Measurements from ENCODE around the gene GRIK4. TPM values are rescaled to one million over a fixed set of nuclear protein-coding genes. Genes with fewer than 3 reads are reported as not detected.

GRIK4 gene
- total RNA-seq, 2 experiments from 2014 or later = 0.06 TPM; not detected in 1

DNA sequence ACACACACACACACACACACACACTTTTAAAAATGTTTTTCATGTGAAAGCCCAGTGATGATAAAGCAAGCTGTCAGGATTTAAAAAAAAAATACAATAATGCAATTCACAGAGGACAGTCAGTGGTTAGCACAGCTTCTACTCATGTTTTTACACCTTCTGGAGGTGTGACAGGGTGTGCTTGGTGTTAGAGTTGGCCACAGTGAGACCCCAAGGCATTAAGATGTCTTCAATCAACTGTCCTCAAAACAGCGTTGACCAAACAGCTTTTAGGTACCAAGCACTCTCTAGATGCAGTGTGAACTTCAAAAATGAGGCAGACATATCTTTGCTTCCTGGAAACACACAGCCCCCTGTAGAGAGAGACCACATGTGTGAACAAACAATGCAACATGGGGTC lies 346.0 kb downstream of the GRIK4 start:
- Histone ChIP-seq H3K9me3 (ENCODE audit: low read length) (no peaks in the 10 kb centered on the region), H3K9me2 (ENCODE audit: insufficient read depth, low read length) (no peaks in the 10 kb centered on the region), H4K20me1 (ENCODE audit: insufficient read depth, low read length) (no peaks in the 10 kb centered on the region), H3K4me3 (ENCODE audit: low read depth, low read length, poor library complexity, severe bottlenecking) (no peak overlapping the region), H3K79me2 (ENCODE audit: insufficient read depth, low read depth, low read length) (no peaks in the 10 kb centered on the region), H3K4me1 (ENCODE audit: insufficient read depth, low read length, poor library complexity, severe bottlenecking) (no peaks in the 10 kb centered on the region), H3K27ac (ENCODE audit: low read depth, low read length, poor library complexity, severe bottlenecking) (no peak overlapping the region), H3K36me3 (ENCODE audit: insufficient read depth, low read length) (no peaks in the 10 kb centered on the region), H2AFZ (ENCODE audit: low read length) (no peak overlapping the region), H3K4me2 (ENCODE audit: low read length) (no peak overlapping the region)
- intact Hi-C loops (cut with micrococcal nuclease; ENCODE audit: unreplicated experiment) = no loop called here
- TF ChIP-seq, protein P1, sequence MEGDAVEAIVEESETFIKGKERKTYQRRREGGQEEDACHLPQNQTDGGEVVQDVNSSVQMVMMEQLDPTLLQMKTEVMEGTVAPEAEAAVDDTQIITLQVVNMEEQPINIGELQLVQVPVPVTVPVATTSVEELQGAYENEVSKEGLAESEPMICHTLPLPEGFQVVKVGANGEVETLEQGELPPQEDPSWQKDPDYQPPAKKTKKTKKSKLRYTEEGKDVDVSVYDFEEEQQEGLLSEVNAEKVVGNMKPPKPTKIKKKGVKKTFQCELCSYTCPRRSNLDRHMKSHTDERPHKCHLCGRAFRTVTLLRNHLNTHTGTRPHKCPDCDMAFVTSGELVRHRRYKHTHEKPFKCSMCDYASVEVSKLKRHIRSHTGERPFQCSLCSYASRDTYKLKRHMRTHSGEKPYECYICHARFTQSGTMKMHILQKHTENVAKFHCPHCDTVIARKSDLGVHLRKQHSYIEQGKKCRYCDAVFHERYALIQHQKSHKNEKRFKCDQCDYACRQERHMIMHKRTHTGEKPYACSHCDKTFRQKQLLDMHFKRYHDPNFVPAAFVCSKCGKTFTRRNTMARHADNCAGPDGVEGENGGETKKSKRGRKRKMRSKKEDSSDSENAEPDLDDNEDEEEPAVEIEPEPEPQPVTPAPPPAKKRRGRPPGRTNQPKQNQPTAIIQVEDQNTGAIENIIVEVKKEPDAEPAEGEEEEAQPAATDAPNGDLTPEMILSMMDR (conservative IDR thresholded peaks at IDR 0.05; ENCODE audit: low read length) = no peak
- TF ChIP-seq EZH2phosphoT487 (IDR thresholded peaks at IDR 0.05; ENCODE audit: borderline replicate concordance, low read depth, low read length) = no peak
- ChIA-PET CTCF (ENCODE audit: unreplicated experiment) (no interaction called here), POLR2A (interaction anchor here (1.3 kb wide), 1 partner anchor 15 kb away, joined by 5 read pairs; no protein-coding TSS in a partner anchor)
- no peak for DNase-seq (ENCODE audit: low spot score)
- no TSS peak for BruUV-seq (replicated peaks)

DNA sequence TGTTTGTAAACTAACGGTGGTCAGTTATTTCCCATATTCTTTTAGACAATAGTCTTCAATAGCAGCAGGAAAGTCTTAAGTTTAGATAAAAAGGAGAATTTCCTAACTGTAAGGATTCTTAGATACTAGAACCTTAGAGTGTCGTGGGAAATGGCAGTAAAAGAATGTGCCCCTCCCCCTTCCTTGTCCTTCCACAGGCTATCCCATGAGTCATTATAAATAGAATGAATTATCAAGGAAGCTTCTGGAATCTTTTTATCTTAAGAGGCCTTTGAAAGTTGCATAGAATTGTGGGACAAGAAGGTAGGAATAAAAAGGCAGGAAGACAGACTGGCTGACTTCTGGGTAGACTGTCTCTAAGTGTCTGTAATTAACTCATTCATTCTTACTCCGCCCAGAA lies 347.2 kb downstream of the GRIK4 start:
- no peaks in the 10 kb centered on the region for H3K79me2 ChIP-seq (ENCODE audit: insufficient read depth, low read depth, low read length)
- ChIA-PET CTCF (ENCODE audit: unreplicated experiment) (no interaction called here), POLR2A (no interaction called here)
- no peak overlapping the region for H3K27ac ChIP-seq (ENCODE audit: low read depth, low read length, poor library complexity, severe bottlenecking)
- H3K9me3 ChIP-seq (ENCODE audit: low read length) = no peaks in the 10 kb centered on the region
- intact Hi-C loops (cut with micrococcal nuclease; ENCODE audit: unreplicated experiment) = no loop called here
- no peaks in the 10 kb centered on the region for H3K9me2 ChIP-seq (ENCODE audit: insufficient read depth, low read length)
- H3K36me3 ChIP-seq (ENCODE audit: insufficient read depth, low read length) = no peaks in the 10 kb centered on the region
- no TSS peak for BruUV-seq (replicated peaks)
- no peaks in the 10 kb centered on the region for H3K4me1 ChIP-seq (ENCODE audit: insufficient read depth, low read length, poor library complexity, severe bottlenecking)
- no peak overlapping the region for H3K4me2 ChIP-seq (ENCODE audit: low read length)
- no peaks in the 10 kb centered on the region for H4K20me1 ChIP-seq (ENCODE audit: insufficient read depth, low read length)
- no peak for DNase-seq (ENCODE audit: low spot score)
- H2AFZ ChIP-seq (ENCODE audit: low read length) = no peak overlapping the region
- no peak overlapping the region for H3K4me3 ChIP-seq (ENCODE audit: low read depth, low read length, poor library complexity, severe bottlenecking)
- TF ChIP-seq, protein P1 (conservative IDR thresholded peaks at IDR 0.05; ENCODE audit: low read length) = no peak
- TF ChIP-seq EZH2phosphoT487 (IDR thresholded peaks at IDR 0.05; ENCODE audit: borderline replicate concordance, low read depth, low read length) = no peak

DNA sequence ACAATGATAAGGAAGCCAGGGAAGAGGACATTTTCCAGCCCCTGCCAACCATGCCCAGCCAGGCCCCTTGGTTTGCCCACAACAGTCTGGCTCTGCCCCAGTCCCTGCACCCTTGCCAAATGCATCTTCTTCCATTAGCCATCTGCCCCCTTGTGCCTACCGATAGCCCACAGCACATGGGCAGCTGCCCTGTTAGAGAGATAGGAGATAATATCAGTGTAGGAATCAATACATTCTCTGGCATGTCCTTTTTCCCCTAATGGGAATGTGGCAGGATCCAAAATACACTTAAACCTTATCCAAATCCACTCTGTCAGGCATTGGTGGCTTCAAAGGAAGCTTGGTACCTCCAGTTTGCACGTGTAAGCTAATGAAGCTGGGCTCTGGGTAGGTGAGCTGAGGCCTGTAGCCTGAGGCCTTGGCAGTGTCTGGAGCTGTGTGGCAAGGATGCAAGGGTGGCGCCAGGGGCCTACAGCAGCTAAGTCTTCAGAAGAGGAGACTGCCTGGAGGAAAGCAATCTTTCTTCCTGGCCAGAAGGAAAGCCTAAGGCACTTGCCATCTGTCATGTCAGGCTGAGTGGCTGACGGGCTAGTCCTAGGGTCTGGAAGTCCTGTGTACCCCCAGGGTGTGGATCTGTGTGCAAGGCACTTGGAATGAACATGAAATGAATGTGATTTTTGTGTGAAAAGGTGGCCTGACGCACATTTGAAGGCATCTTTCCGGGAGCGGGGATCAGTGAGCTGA lies 348.2 kb downstream of the GRIK4 start:
- intact Hi-C loops (cut with micrococcal nuclease; ENCODE audit: unreplicated experiment) = loop anchor here (1.0 kb wide), 1 partner anchor 10 kb away; no protein-coding TSS in a partner anchor
- Histone ChIP-seq H3K36me3 (ENCODE audit: insufficient read depth, low read length) (no peaks in the 10 kb centered on the region), H2AFZ (ENCODE audit: low read length) (no peak overlapping the region), H3K4me1 (ENCODE audit: insufficient read depth, low read length, poor library complexity, severe bottlenecking) (no peaks in the 10 kb centered on the region), H3K4me3 (ENCODE audit: low read depth, low read length, poor library complexity, severe bottlenecking) (no peak overlapping the region), H3K9me2 (ENCODE audit: insufficient read depth, low read length) (no peaks in the 10 kb centered on the region), H3K27ac (ENCODE audit: low read depth, low read length, poor library complexity, severe bottlenecking) (no peak overlapping the region), H3K79me2 (ENCODE audit: insufficient read depth, low read depth, low read length) (no peaks in the 10 kb centered on the region), H4K20me1 (ENCODE audit: insufficient read depth, low read length) (no peaks in the 10 kb centered on the region), H3K9me3 (ENCODE audit: low read length) (no peaks in the 10 kb centered on the region), H3K4me2 (ENCODE audit: low read length) (no peak overlapping the region)
- no TSS peak for BruUV-seq (replicated peaks)
- DNase-seq (ENCODE audit: low spot score) = no peak
- TF ChIP-seq EZH2phosphoT487 (IDR thresholded peaks at IDR 0.05; ENCODE audit: borderline replicate concordance, low read depth, low read length) = no peak
- TF ChIP-seq, protein P1 (conservative IDR thresholded peaks at IDR 0.05; ENCODE audit: low read length) = no peak
- ChIA-PET POLR2A (interaction anchor here (0.6 to 1.3 kb wide), 2 partner anchors 8 to 27 kb away, joined by 3 read pairs; no protein-coding TSS in a partner anchor), CTCF (ENCODE audit: unreplicated experiment) (no interaction called here)

Data from OCI-LY7 (cell line).